Left ventricle myocardium inferior (tissue), 1 donor: ENCODE data around the gene DYNLRB1. TPM values are rescaled to one million over a fixed set of nuclear protein-coding genes. Genes with fewer than 3 reads are reported as not detected.
"Not testable (repeated sequence)": the region's sequence is repeated elsewhere in the genome, so short reads cannot be mapped to it uniquely, and the experiment has no call there.

Experiments used
- DNase-seq: peaks from one replicate; pipeline ENCODE4 v3.0.0-alpha.2; 2020
- H3K27ac ChIP-seq: fragments of 200-600 bp; replicated peaks from 2 replicates; pipeline ENCODE4 v1.8.0; 2021
- H3K27me3 ChIP-seq: fragments of 200-600 bp; 2 replicates; pipeline ENCODE4 v1.8.0; 2021; ENCODE audit warnings: low read depth
- H3K36me3 ChIP-seq: fragments of 200-600 bp; 2 replicates; pipeline ENCODE4 v1.8.0; 2021
- H3K4me1 ChIP-seq: fragments of 200-600 bp; 2 replicates; pipeline ENCODE4 v1.8.0; 2021
- H3K4me3 ChIP-seq: fragments of 200-600 bp; 2 replicates; pipeline ENCODE4 v1.8.0; 2021; ENCODE audit warnings: mild to moderate bottlenecking, moderate library complexity
- H3K9me3 ChIP-seq: fragments of 200-600 bp; replicated peaks from 2 replicates; pipeline ENCODE4 v1.8.0; 2021
- CTCF ChIP-seq: fragments of 200-600 bp; IDR thresholded peaks from 2 replicates; pipeline ENCODE4 v1.8.0; 2021; ENCODE audit warnings: antibody characterized with exemption, mild to moderate bottlenecking, borderline replicate concordance
- intact Hi-C: fragments of 100-400 bp; cut with micrococcal nuclease; formaldehyde crosslinking; loops from one replicate; pipeline ENCODE4 v1.11.0; 2022
- total RNA-seq: library from RNA; stranded (reverse); fragmentation: NEBNext Ultra II Directional; extraction: Animal tissue kit (Norgen Biotek cat#: 25700); gene quantifications from one replicate; pipeline ENCODE4 v1.2.1, GENCODE V29; 2021
- donor health status: DM: no; HTN: yes; CAD: no; lungs with severe emphysema.

Gene DYNLRB1
- total RNA-seq, 1 donor from 2014 or later, result 166 TPM

GRCh38 chr20:34512955-34513419 lies 3.2 kb upstream of the DYNLRB1 start:
- Histone ChIP-seq H3K4me1 (peaks cover 55% of the 10 kb centered on the region), H3K4me3 (no peak overlapping the region), H3K27ac (peak overlapping the region; percentile 55), H3K36me3 (peaks cover 29% of the 10 kb centered on the region), H3K9me3 (no peaks in the 10 kb centered on the region), H3K27me3 (no peaks in the 10 kb centered on the region)
- DNase-seq, result no peak
- intact Hi-C loops, result no loop called here
- no peak for TF ChIP-seq CTCF

DNA sequence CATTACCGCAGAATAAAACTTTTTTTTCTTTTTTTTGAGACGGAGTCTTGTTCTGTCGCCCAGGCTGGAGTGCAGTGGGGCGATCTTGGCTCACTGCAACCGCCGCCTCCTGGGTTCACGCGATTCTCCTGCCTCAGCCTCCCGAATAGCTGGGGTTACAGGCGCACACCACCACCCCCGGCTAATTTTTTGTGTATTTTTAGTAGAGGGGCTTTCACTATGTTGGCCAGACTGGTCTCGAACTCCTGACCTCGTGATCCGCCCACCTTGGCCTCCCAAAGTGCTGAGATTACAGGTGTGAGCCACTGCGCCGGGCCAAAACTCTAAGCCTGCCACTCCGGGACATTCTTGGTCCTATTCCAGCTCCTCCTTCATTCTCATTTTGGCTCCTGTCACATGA lies 2.2 kb upstream of the DYNLRB1 start:
- H3K27ac ChIP-seq, H3K27me3 ChIP-seq, DNase-seq, H3K9me3 ChIP-seq, intact Hi-C loops, H3K4me3 ChIP-seq: not testable (repeated sequence)
- H3K36me3 ChIP-seq, result peaks cover 18% of the 10 kb centered on the region
- peaks cover 64% of the 10 kb centered on the region for H3K4me1 ChIP-seq

- Histone ChIP-seq H3K4me3 (peak overlapping the region; percentile 87), H3K4me1 (peaks cover 74% of the 10 kb centered on the region), H3K27ac (peak overlapping the region; percentile 97), H3K27me3 (no peaks in the 10 kb centered on the region), H3K36me3 (peaks cover 13% of the 10 kb centered on the region), H3K9me3 (no peaks in the 10 kb centered on the region)
- TF ChIP-seq CTCF, result no peak
- no peak for DNase-seq
- intact Hi-C loops, result no loop called here
These were observed 1.2 kb upstream of the DYNLRB1 start for GRCh38 chr20:34514897-34515483.

DNA sequence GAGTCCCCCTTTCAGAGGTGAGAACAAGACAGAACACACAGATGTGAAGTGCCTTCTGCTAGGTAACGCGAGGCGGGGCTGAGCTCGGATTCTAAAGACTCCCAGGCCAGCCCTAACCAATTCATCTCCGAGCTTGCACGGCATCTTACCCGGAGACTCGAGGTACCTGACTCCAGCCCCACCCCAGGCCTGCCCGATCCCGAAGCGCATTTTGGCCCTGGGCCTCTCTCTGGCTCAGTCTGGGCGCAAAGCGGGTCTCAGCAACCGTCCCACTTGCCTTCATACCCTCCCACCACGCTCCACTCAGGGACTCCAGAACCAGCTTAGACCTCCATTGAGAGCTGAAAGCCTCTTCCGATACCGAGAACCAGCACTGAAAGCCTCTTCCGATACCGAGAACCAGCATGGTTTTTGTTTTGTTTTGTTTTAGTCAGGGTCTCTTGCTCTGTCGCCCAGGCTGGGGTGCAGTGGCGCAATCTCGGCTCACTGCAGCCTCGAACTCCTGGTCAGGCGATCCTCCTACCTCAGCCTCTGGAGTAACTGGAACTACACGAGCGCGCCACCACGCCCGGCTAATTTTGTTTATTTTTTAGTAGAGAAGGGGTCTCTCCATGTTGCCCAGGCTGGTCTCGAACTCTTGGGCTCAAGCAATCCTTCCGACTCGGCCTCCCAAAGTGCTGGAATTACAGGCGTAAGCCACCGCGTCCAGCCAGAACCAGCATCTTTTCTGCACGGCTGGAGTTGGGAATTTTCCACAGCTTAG lies 557 bp upstream of the DYNLRB1 start:
- Histone ChIP-seq H3K27ac (peak overlapping the region; percentile 97), H3K4me3 (peak overlapping the region; percentile 87), H3K27me3 (no peaks in the 10 kb centered on the region), H3K4me1 (peaks cover 79% of the 10 kb centered on the region), H3K36me3 (peaks cover 11% of the 10 kb centered on the region), H3K9me3 (no peaks in the 10 kb centered on the region)
- intact Hi-C loops, result no loop called here
- no peak for TF ChIP-seq CTCF
- DNase-seq, result peak; percentile 30

DNA sequence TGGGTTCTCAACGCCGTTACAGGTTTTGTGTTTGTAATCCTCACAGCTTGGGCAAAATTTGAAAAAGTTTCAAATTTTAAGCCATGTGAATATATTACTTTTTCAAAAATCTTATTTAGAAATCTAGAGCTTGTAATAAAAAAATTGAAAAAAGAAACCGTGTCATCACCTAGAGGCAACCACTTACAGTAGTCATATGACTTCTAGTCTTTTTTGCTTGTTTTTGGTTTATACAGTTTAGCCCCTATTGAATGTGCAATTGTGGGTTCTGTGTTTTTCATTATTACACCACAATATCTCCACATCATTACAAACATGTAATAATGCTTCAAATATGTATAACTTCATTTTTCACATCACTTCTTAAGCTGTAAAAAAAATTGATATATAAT lies 888 bp downstream of the DYNLRB1 start:
- intact Hi-C loops, result no loop called here
- DNase-seq, result no peak
- Histone ChIP-seq H3K9me3 (no peaks in the 10 kb centered on the region), H3K36me3 (no peaks in the 10 kb centered on the region), H3K27me3 (no peaks in the 10 kb centered on the region), H3K27ac (peak overlapping the region; percentile 97), H3K4me1 (peaks cover 88% of the 10 kb centered on the region), H3K4me3 (peak overlapping the region; percentile 87)
- TF ChIP-seq CTCF, result no peak

DNA sequence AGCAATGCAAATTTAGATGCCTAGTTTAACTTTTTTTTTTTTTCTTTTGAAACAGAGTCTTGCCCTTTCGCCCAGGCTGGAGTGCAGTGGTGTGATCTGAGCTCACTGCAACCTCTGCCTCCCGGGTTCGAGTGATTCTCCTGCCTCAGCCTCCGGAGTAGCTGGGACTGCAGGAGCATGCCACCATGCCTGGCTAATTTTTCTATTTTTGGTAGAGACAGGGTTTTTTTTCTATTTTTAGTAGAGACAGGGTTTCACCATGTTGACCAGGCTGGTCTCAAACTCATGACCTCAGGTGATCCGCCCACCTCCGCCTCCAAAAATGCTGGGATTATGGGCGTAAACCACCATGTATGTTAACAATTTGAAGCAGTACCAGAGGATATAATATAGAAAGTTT lies 2.6 kb downstream of the DYNLRB1 start:
- H3K27me3 ChIP-seq, DNase-seq, H3K9me3 ChIP-seq, H3K4me3 ChIP-seq, intact Hi-C loops, H3K36me3 ChIP-seq, H3K27ac ChIP-seq: not testable (repeated sequence)
- peaks cover 89% of the 10 kb centered on the region for H3K4me1 ChIP-seq

DNA sequence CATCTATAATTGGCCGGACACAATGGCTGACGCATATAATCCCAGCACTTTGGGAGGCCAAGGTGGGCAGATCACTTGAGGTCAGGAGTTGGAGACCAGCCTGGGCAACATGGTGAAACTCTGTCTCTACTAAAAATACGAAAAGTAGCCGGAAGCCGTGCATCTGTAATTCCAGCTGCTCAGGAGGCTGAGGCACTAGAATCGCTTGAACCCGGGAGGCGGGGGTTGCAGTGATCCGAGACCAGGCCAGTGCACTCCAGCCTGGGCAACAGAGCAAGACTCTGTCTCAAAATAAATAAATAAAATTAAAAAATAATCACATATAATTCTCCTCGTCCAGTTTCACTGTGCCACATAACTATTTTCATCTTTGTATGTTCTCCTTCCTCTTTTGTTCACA lies 3.6 kb downstream of the DYNLRB1 start:
- intact Hi-C loops, H3K27ac ChIP-seq, DNase-seq, H3K9me3 ChIP-seq, H3K4me3 ChIP-seq, H3K36me3 ChIP-seq, H3K27me3 ChIP-seq: not testable (repeated sequence)
- H3K4me1 ChIP-seq, result peaks cover 89% of the 10 kb centered on the region
